K562 (cell line): ENCODE data around the gene STX18. TPM values are rescaled to one million over a fixed set of nuclear protein-coding genes. Genes with fewer than 3 reads are reported as not detected.

ENCODE experiments used
- NBN ChIP-seq: fragments of 450-650 bp; IDR thresholded peaks from 2 replicates; pipeline ENCODE4 v1.6.1; 2016; ENCODE audit warnings: low read depth, mild to moderate bottlenecking
- NR0B1 ChIP-seq: fragments of 450-650 bp; IDR thresholded peaks from one replicate; pipeline ENCODE4 v1.6.1; 2018; ENCODE audit warnings: mild to moderate bottlenecking, moderate library complexity; ENCODE audit not compliant: partially characterized antibody
- NR1H2 ChIP-seq: sonication (generic); formaldehyde crosslinking; IDR thresholded peaks from 2 replicates; pipeline ENCODE4 v1.4.0; 2020; ENCODE audit warnings: mild to moderate bottlenecking, missing genetic modification reagents
- OTX1 ChIP-seq: fragments of 450-650 bp; formaldehyde crosslinking; IDR thresholded peaks from 2 replicates; pipeline ENCODE4 v1.4.0; 2022; ENCODE audit warnings: mild to moderate bottlenecking
- ZNF407 ChIP-seq: fragments of 450-650 bp; IDR thresholded peaks from 2 replicates; pipeline ENCODE4 v1.6.1; 2016; ENCODE audit warnings: low read depth
- polyA plus RNA-seq, 8 experiments: library from polyadenylated mRNA; depleted of rRNA in 4 of 8; stranded (reverse) in 5 of 8; unstranded in 3 of 8; fragments of >200 nt; fragmentation: Nextera tagmentation in 2 of 8; fragmentation: Illumina TruSeq in 1 of 8; extraction: Ambion mirVana in 2 of 8; extraction: Trizol in 1 of 8; gene quantifications; 2 replicates each; pipeline versions ENCODE4 v1.2.1 to v1.2.3, GENCODE V29; 2011 to 2014; ENCODE audit warnings: inconsistent platforms in 1 of 8, missing spikeins in 1 of 8
- total RNA-seq, 7 experiments: library from RNA; depleted of rRNA in 6 of 7; stranded (reverse); fragments of >200 nt in 6 of 7; fragmentation: Illumina TruSeq in 2 of 7; extraction: Trizol in 2 of 7; gene quantifications; 2 replicates each; pipeline versions ENCODE4 v1.2.1 to v1.2.3, GENCODE V29; 2011 to 2021; ENCODE audit warnings: low replicate concordance in 1 of 7
- TF ChIP-seq, protein P1 (sequence below): fragments of 250-450 bp; sonication (Bioruptor Pico); IDR thresholded peaks from 2 replicates; pipeline ENCODE4 v1.8.0; 2021; ENCODE audit warnings: mild to moderate bottlenecking, moderate library complexity
- TF ChIP-seq, protein P2 (sequence below): sonication (generic); formaldehyde crosslinking; IDR thresholded peaks from 2 replicates; pipeline ENCODE4 v1.8.0; 2022; ENCODE audit warnings: mild to moderate bottlenecking, missing genetic modification reagents

STX18 gene
- total and polyA plus RNA-seq, 9 of the 15 experiments (the other 6 are each of a cell fraction or from before 2014, with no cell fraction given), result 6.2 to 41.7 (median 22.7) TPM

- TF ChIP-seq ZNF407, result no peak
- TF ChIP-seq, protein P1, sequence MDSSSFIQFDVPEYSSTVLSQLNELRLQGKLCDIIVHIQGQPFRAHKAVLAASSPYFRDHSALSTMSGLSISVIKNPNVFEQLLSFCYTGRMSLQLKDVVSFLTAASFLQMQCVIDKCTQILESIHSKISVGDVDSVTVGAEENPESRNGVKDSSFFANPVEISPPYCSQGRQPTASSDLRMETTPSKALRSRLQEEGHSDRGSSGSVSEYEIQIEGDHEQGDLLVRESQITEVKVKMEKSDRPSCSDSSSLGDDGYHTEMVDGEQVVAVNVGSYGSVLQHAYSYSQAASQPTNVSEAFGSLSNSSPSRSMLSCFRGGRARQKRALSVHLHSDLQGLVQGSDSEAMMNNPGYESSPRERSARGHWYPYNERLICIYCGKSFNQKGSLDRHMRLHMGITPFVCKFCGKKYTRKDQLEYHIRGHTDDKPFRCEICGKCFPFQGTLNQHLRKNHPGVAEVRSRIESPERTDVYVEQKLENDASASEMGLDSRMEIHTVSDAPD (CRISPR knock-in tag), result no peak
- TF ChIP-seq, protein P2, sequence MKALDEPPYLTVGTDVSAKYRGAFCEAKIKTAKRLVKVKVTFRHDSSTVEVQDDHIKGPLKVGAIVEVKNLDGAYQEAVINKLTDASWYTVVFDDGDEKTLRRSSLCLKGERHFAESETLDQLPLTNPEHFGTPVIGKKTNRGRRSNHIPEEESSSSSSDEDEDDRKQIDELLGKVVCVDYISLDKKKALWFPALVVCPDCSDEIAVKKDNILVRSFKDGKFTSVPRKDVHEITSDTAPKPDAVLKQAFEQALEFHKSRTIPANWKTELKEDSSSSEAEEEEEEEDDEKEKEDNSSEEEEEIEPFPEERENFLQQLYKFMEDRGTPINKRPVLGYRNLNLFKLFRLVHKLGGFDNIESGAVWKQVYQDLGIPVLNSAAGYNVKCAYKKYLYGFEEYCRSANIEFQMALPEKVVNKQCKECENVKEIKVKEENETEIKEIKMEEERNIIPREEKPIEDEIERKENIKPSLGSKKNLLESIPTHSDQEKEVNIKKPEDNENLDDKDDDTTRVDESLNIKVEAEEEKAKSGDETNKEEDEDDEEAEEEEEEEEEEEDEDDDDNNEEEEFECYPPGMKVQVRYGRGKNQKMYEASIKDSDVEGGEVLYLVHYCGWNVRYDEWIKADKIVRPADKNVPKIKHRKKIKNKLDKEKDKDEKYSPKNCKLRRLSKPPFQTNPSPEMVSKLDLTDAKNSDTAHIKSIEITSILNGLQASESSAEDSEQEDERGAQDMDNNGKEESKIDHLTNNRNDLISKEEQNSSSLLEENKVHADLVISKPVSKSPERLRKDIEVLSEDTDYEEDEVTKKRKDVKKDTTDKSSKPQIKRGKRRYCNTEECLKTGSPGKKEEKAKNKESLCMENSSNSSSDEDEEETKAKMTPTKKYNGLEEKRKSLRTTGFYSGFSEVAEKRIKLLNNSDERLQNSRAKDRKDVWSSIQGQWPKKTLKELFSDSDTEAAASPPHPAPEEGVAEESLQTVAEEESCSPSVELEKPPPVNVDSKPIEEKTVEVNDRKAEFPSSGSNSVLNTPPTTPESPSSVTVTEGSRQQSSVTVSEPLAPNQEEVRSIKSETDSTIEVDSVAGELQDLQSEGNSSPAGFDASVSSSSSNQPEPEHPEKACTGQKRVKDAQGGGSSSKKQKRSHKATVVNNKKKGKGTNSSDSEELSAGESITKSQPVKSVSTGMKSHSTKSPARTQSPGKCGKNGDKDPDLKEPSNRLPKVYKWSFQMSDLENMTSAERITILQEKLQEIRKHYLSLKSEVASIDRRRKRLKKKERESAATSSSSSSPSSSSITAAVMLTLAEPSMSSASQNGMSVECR (CRISPR knock-in tag), result no peak
- no peak for TF ChIP-seq NR0B1
- 0 out of 2 replicates have a peak, but pooled peaks have one; percentile 64 for TF ChIP-seq NBN
- TF ChIP-seq NR1H2 (CRISPR knock-in tag), result no peak
- TF ChIP-seq OTX1 (CRISPR knock-in tag), result no peak
These were observed 9.3 kb downstream of the STX18 start (continued) for GRCh38 chr4:4532371-4533154.
